OCI-LY7 (cell line): Measurements from ENCODE around the gene TSPO.

Source experiments
- CTCF ChIP-seq: fragments of 200-600 bp; sonication (generic); conservative IDR thresholded peaks from 2 replicates; pipeline ENCODE4 v1.5.1; 2014; ENCODE audit warnings: mild to moderate bottlenecking, antibody characterized with exemption, low read length, moderate library complexity, mixed read lengths
- EZH2phosphoT487 ChIP-seq: fragments of 200-600 bp; sonication (generic); IDR thresholded peaks from 2 replicates; pipeline ENCODE4 v1.6.1; 2018; ENCODE audit warnings: low read depth, borderline replicate concordance, mild to moderate bottlenecking, mixed run types, antibody characterized with exemption, low read length, moderate library complexity, mixed read lengths

GRCh38 chr22:43109511-43109910 lies 41.8 kb upstream of the TSPO start:
- TF ChIP-seq CTCF, result no peak
- TF ChIP-seq EZH2phosphoT487, result no peak
